DOHH2 (cell line): Measurements from ENCODE around the gene ERFL.

ENCODE experiments used
- H3F3A ChIP-seq: fragments of 200-600 bp; sonication (generic), shearing (Covaris generic); 2 replicates; pipeline ENCODE4 v1.6.0; 2016; ENCODE audit warnings: antibody characterized with exemption, mild to moderate bottlenecking; ENCODE audit not compliant: control insufficient read depth, insufficient read depth
- H3K27ac ChIP-seq: fragments of 200-600 bp; sonication (generic); 2 replicates; pipeline ENCODE4 v1.5.1; 2014; ENCODE audit warnings: low read depth, mild to moderate bottlenecking, low read length, moderate library complexity
- H3K27me3 ChIP-seq: fragments of 200-600 bp; sonication (generic); 2 replicates; pipeline ENCODE4 v1.6.1; 2014; ENCODE audit warnings: mild to moderate bottlenecking, low read length, mixed read lengths; ENCODE audit not compliant: control insufficient read depth
- H3K36me3 ChIP-seq: fragments of 200-600 bp; sonication (generic); 2 replicates; pipeline ENCODE4 v1.6.1; 2014; ENCODE audit warnings: mild to moderate bottlenecking, low read length, moderate library complexity, mixed read lengths; ENCODE audit not compliant: control insufficient read depth
- H3K4me1 ChIP-seq: fragments of 200-600 bp; sonication (generic); 2 replicates; pipeline ENCODE4 v1.6.1; 2014; ENCODE audit warnings: mild to moderate bottlenecking, low read length, mixed read lengths; ENCODE audit not compliant: control insufficient read depth
- H3K4me2 ChIP-seq: fragments of 200-600 bp; sonication (generic); 2 replicates; pipeline ENCODE4 v1.6.0; 2014; ENCODE audit warnings: mild to moderate bottlenecking, low read length, moderate library complexity
- H3K4me3 ChIP-seq: fragments of 200-600 bp; sonication (generic); 2 replicates; pipeline ENCODE4 v1.5.1; 2014; ENCODE audit warnings: mild to moderate bottlenecking, low read length, mixed read lengths
- H3K79me2 ChIP-seq: fragments of 200-600 bp; sonication (generic); 2 replicates; pipeline ENCODE4 v1.6.1; 2014; ENCODE audit warnings: mild to moderate bottlenecking, low read length, mixed read lengths; ENCODE audit not compliant: control insufficient read depth
- H3K9me2 ChIP-seq: fragments of 200-600 bp; sonication (generic); replicated peaks from 2 replicates; pipeline ENCODE4 v1.6.1; 2014; ENCODE audit warnings: mild to moderate bottlenecking, low read length, mixed read lengths; ENCODE audit not compliant: control insufficient read depth
- H3K9me3 ChIP-seq: fragments of 200-600 bp; sonication (generic); 2 replicates; pipeline ENCODE4 v1.6.1; 2014; ENCODE audit warnings: antibody characterized with exemption, low read length, mixed read lengths; ENCODE audit not compliant: control insufficient read depth, insufficient read depth
- H4K20me1 ChIP-seq: fragments of 200-600 bp; sonication (generic); 2 replicates; pipeline ENCODE4 v1.6.0; 2014; ENCODE audit warnings: low read depth, mild to moderate bottlenecking, antibody characterized with exemption, low read length, moderate library complexity; ENCODE audit not compliant: control insufficient read depth, insufficient read depth
- CTCF ChIP-seq: fragments of 200-600 bp; sonication (generic); IDR thresholded peaks from one replicate; pipeline ENCODE4 v1.5.1; 2014; ENCODE audit warnings: antibody characterized with exemption, mild to moderate bottlenecking, low read depth, low read length; ENCODE audit not compliant: poor library complexity, severe bottlenecking
- EZH2phosphoT487 ChIP-seq: fragments of 200-600 bp; sonication (generic); IDR thresholded peaks from 2 replicates; pipeline ENCODE4 v1.6.1; 2017; ENCODE audit warnings: borderline replicate concordance, mild to moderate bottlenecking, antibody characterized with exemption, low read length, moderate library complexity, mixed read lengths

The ERFL gene

GRCh38 chr19:41928221-41928683 is at the start of gene ERFL:
Gene ERFL, minus strand, starts transcription at chr19:41928449. Its CDS starts 15,530 bp downstream, at chr19:41912919.
- peaks cover 37% of the 10 kb centered on the region for H3K79me2 ChIP-seq
- H3K27ac ChIP-seq = peak within 1 kb of the TSS; percentile 76

GRCh38 chr19:41977916-41978315 is 49.7 kb upstream of the ERFL start:
- H4K20me1 ChIP-seq = no peaks in the 10 kb centered on the region
- H3K9me2 ChIP-seq = no peaks in the 10 kb centered on the region
- no peak overlapping the region for H3K4me2 ChIP-seq
- no peaks in the 10 kb centered on the region for H3K4me1 ChIP-seq
- H3K79me2 ChIP-seq = no peaks in the 10 kb centered on the region
- H3K36me3 ChIP-seq = peaks cover 25% of the 10 kb centered on the region; the same call in 1 of the 2 replicates
- H3K27ac ChIP-seq = no peak overlapping the region
- no peaks in the 10 kb centered on the region for H3F3A ChIP-seq
- H3K4me3 ChIP-seq = no peak overlapping the region
- no peaks in the 10 kb centered on the region for H3K9me3 ChIP-seq
- TF ChIP-seq EZH2phosphoT487 (no peak), CTCF (no peak)
- no peaks in the 10 kb centered on the region for H3K27me3 ChIP-seq

More at GRCh38 chr19:41928221-41928683, at the start of gene ERFL:
- H3K36me3 ChIP-seq = peaks cover 47% of the 10 kb centered on the region
- H3F3A ChIP-seq = peaks cover 23% of the 10 kb centered on the region
- H3K4me3 ChIP-seq = peak within 1 kb of the TSS; percentile 91
- H4K20me1 ChIP-seq = no peaks in the 10 kb centered on the region
- no peaks in the 10 kb centered on the region for H3K9me3 ChIP-seq
- no peaks in the 10 kb centered on the region for H3K9me2 ChIP-seq
- TF ChIP-seq EZH2phosphoT487 (no peak), CTCF (peak; percentile 42)
- H3K27me3 ChIP-seq = no peaks in the 10 kb centered on the region
- peak within 1 kb of the TSS; percentile 89 for H3K4me2 ChIP-seq
- peaks cover 65% of the 10 kb centered on the region for H3K4me1 ChIP-seq

GRCh38 chr19:41974652-41975051 is 46.4 kb upstream of the ERFL start:
- TF ChIP-seq CTCF (no peak), EZH2phosphoT487 (no peak)
- Histone ChIP-seq H3F3A (no peaks in the 10 kb centered on the region), H3K4me2 (no peak overlapping the region), H3K27ac (no peak overlapping the region), H4K20me1 (no peaks in the 10 kb centered on the region), H3K36me3 (peaks cover 10% of the 10 kb centered on the region; the same call in 1 of the 2 replicates), H3K4me3 (no peak overlapping the region), H3K4me1 (no peaks in the 10 kb centered on the region), H3K9me3 (no peaks in the 10 kb centered on the region), H3K9me2 (no peaks in the 10 kb centered on the region), H3K27me3 (no peaks in the 10 kb centered on the region), H3K79me2 (no peaks in the 10 kb centered on the region)
